Neural progenitor cell (in vitro differentiated cells): Measurements from ENCODE around the gene SLC25A12.

Source experiments
- EZH2 ChIP-seq: fragments of 200-600 bp; sonication (generic); IDR thresholded peaks from 2 replicates; pipeline ENCODE4 v1.6.1; 2017; ENCODE audit warnings: antibody characterized with exemption, mild to moderate bottlenecking, moderate library complexity
- EZH2phosphoT487 ChIP-seq: fragments of 200-600 bp; sonication (generic); IDR thresholded peaks from 2 replicates; pipeline ENCODE4 v1.6.1; 2017; ENCODE audit warnings: antibody characterized with exemption
- TF ChIP-seq, protein P1 (sequence below): fragments of 200-600 bp; sonication (generic); IDR thresholded peaks from 2 replicates; pipeline ENCODE4 v1.5.1; 2017; ENCODE audit warnings: antibody characterized with exemption, mild to moderate bottlenecking

DNA sequence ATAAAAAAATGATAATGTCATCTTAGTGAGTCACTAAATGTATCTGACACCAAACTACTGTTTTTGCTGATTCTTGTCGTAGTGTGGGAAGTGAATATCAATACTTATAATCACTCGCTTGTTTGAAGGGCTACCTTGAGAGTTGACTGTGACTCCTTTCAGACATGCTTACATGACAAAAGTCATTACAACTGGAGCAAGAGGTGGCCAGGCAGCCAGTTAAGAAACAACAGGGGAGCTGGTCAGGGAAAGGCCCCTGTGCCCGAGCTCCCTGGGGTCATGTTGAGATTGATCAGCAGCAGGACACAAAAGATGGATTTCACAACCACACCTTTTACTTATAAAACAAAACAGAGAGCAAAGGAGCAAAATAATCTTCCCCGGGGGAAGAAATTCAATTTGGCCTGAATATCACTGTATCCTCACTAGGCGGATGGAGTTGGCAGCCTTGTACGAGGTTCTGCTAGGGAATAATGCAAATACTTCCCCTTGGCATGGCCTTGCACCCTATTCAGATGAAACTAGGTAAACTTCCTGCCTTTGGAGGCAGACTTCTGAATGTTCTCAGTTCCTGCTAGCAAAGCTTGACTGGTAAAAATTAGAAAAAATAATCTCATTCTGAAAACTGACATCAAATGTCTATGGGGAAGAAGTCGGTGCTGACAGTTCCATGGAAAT is 105.6 kb downstream of the SLC25A12 start:
- no peak for TF ChIP-seq EZH2
- TF ChIP-seq, protein P1, sequence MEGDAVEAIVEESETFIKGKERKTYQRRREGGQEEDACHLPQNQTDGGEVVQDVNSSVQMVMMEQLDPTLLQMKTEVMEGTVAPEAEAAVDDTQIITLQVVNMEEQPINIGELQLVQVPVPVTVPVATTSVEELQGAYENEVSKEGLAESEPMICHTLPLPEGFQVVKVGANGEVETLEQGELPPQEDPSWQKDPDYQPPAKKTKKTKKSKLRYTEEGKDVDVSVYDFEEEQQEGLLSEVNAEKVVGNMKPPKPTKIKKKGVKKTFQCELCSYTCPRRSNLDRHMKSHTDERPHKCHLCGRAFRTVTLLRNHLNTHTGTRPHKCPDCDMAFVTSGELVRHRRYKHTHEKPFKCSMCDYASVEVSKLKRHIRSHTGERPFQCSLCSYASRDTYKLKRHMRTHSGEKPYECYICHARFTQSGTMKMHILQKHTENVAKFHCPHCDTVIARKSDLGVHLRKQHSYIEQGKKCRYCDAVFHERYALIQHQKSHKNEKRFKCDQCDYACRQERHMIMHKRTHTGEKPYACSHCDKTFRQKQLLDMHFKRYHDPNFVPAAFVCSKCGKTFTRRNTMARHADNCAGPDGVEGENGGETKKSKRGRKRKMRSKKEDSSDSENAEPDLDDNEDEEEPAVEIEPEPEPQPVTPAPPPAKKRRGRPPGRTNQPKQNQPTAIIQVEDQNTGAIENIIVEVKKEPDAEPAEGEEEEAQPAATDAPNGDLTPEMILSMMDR = no peak
- no peak for TF ChIP-seq EZH2phosphoT487
